ENCODE measurements around the gene CFL1.

The CFL1 gene

GRCh38 chr11:65808744-65809341 is 49.1 kb downstream of the CFL1 start:
- Histone ChIP-seq H3K4me3 (no peak overlapping the region), H3K36me3 (no peaks in the 10 kb centered on the region), H3K27me3 (peaks cover 0 to 50% of the 10 kb centered on the region in 2 donors), H3K4me1 (no peaks in the 10 kb centered on the region), H3K9me3 (no peaks in the 10 kb centered on the region), H3K27ac (no peak overlapping the region)
- no peak for TF ChIP-seq CTCF (IDR thresholded peaks at IDR 0.05)
- DNase-seq: no peak
- intact Hi-C loops (cut with DNase I; ENCODE audit: low total_unique reads): no loop called here

DNA sequence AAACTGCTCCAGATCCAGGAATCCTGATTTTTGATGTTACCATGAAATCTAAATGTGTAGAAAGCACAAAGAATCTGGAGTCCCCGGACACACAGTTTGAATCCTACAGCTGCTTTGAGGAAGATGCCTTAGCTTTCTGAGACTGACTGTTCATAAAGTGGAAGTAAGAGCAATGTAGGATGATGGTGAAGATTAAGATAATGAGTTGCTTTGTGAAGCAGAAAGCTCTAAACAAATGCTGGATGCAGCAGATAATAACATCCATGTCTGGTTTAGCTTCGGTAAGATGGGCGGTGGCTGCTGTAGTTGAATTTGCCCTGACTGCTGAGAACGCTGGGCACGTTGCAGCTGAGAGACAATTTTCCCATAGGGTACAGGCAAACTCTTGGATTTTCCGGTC is 51.0 kb downstream of the CFL1 start:
- Histone ChIP-seq H3K9me3 (no peaks in the 10 kb centered on the region), H3K4me1 (no peaks in the 10 kb centered on the region), H3K27me3 (peaks cover 0 to 67% of the 10 kb centered on the region in 2 donors), H3K36me3 (no peaks in the 10 kb centered on the region), H3K4me3 (no peak overlapping the region), H3K27ac (no peak overlapping the region)
- TF ChIP-seq CTCF (IDR thresholded peaks at IDR 0.05): no peak
- intact Hi-C loops (cut with DNase I; ENCODE audit: low total_unique reads): no loop called here
- no peak for DNase-seq
